AG08396 (cell line): Measurements from ENCODE around the gene CFL2.

Experiments
- DNase-seq: peaks from one replicate; pipeline ENCODE4 v3.0.0; 2012; ENCODE audit warnings: low spot score, mixed read lengths

The CFL2 gene

GRCh38 chr14:34676516-34677211 is 37.7 kb downstream of the CFL2 start:
- DNase-seq: no peak

GRCh38 chr14:34673702-34674101 is 40.7 kb downstream of the CFL2 start:
- no peak for DNase-seq

- DNase-seq: no peak
Observed at GRCh38 chr14:34671716-34672115, 42.7 kb downstream of the CFL2 start.

GRCh38 chr14:34668111-34668510 is 46.3 kb downstream of the CFL2 start:
- DNase-seq: no peak

GRCh38 chr14:34667007-34667406 is 47.4 kb downstream of the CFL2 start:
- no peak for DNase-seq

GRCh38 chr14:34665785-34666435 is 48.5 kb downstream of the CFL2 start:
- DNase-seq: peak; percentile 27

GRCh38 chr14:34662561-34663088 is 51.8 kb downstream of the CFL2 start:
- no peak for DNase-seq

GRCh38 chr14:34660796-34661195 is 53.6 kb downstream of the CFL2 start:
- DNase-seq: no peak
